GM15510 (cell line): ENCODE measurements around the gene CABP7.

Experiments
- POLR2A ChIP-seq: IDR thresholded peaks from 3 replicates; pipeline ENCODE4 v1.6.1; 2011; ENCODE audit warnings: borderline replicate concordance; ENCODE audit not compliant: insufficient read length; ENCODE audit errors: extremely low read depth

The CABP7 gene

DNA sequence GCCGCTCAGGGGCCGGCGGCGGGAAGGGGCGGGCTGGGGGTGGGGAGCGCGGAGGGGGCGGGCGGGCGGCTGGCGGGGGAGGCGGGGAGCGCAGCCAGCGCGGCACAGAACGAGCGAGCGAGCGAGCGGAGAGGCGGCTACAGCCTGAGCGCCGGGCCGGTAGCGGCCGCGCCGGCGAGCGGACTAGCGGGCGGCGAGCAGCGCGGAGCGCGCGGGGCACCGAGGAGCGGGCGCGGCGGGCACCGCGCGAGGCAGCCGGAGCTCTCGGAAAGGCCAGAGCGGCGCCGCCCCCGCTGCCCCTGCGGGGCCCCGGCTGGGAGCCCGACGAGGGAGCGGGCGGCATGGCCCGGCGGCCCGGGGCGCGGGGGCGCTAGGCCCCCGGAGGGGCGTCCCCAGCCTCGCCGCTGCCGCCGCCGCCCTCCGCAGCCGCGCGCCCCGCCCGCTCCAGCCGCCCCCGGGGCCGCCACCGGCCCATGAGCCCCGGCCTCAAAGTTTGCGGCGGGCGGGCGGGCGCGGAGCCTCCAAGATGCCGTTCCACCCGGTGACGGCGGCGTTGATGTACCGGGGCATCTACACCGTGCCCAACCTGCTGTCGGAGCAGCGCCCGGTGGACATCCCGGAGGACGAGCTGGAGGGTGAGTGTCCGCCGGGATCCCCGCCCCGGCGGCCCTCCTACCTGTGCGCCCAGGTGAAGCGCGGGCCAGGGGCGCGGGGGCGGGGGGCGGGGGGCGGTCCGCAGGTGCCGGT, at the start of gene CABP7:
Gene CABP7, plus strand, starts transcription at position 105 of the 747 bp plus-strand sequence. Its CDS starts 422 bp downstream, at position 527.
- no peak for TF ChIP-seq POLR2A

DNA sequence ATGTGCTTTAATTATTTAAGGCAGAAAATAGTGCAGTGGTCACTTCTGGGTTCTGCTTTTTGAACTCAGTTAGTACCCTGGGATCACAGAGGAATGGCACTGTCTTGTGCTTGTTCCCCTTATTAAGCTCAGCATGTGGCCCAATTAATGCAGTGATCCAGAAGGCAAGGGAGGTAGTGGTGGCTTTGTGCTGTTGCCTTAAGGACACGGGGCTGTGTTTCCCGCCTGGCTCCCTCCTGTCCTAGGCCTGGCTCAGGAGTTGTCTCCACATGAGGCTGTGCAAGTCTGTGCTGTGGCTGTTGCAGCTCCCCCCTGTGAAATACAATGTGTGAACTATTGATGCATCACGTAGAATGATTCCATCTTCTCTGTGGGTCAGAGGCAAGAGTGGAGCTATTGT, 49.2 kb upstream of the CABP7 start:
- no peak for TF ChIP-seq POLR2A

DNA sequence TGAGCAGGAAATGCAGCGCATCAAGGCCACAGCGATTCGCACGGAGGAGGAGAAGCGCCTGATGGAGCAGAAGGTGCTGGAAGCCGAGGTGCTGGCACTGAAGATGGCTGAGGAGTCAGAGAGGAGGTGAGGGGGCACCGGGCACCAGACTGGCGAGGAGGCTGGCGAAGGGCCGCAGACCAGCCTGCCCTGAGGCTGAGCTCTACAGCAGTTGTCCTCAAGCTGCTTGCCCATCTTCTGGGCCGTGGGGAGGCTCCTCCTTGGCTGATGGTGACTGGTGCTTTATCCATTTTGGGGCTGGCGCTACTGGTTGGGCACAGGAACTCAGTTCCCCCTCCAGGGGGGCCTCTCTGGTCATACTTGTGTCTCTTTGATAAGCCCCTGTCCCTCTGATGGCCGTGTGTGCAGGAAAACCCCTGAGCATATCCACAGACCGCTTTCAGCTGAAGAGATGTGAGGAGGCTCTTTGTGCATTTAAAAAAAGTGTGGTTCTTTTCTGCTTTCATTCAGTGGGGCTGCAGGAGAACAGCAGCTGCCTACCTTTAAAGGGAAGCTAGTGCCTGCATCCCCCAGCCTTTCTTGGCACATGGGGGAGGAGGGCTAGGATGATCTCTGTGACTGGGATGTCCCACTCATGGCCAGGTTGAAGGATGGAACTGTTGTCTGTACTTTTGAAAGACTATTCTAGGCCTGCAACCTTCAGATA, 46.3 kb upstream of the CABP7 start:
- TF ChIP-seq POLR2A: no peak

DNA sequence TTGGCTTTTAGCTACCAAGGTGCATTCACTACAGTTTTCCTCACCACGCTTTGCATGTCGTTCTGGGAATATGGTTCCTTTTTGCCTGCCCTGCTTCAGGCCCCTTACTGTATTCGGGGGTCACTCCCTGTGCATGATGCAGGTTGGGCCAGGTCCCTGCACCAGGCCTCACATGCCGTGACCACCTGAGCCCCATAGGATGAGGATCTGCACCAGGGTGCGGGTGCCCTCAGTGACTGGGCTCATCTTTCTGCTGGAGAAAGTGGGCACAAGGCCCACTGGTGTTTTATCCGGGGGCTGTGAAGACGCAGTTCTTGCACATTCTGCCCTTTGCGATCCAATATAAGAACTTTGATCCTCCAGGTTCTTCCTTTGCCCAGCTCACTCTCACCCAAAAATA, 45.7 kb upstream of the CABP7 start:
- no peak for TF ChIP-seq POLR2A

DNA sequence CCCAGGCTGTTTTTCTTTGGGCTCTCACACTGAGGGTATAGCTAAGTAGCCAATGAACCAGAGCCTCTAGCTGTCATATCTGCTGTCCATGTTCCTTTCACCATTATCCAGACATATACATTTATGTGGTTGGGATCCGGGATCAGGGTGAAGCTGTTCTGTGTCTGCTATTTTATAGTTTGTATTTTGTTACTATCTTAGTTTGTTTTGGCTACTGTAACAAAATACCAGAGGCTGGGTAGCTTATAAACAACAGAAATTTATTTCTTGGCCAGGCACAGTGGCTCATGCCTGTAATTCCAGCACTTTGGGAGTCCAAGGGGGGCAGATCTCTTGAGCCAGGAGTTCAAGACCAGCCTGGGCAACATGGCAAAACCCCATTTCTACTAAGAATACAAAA, 40.5 kb upstream of the CABP7 start:
- no peak for TF ChIP-seq POLR2A

DNA sequence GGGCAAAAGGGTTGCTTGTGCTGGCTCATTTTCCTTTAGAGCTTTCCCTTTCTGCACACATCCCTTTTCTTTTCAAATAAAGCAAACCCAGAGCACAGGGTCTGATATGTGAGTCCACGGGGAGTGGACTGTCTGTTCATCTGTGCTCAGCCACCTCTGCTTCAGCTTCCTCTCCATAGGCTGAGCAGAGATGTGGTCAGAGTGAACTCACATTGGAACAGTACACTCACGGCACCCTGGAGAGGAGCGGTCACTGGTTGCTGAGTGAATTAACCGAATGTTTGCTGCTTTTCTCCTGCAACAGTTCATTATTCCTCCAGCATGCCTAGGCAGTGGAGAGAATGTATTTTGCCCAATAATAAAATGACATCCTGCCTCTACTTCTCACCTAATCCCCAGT, 36.3 kb upstream of the CABP7 start:
- TF ChIP-seq POLR2A: no peak

DNA sequence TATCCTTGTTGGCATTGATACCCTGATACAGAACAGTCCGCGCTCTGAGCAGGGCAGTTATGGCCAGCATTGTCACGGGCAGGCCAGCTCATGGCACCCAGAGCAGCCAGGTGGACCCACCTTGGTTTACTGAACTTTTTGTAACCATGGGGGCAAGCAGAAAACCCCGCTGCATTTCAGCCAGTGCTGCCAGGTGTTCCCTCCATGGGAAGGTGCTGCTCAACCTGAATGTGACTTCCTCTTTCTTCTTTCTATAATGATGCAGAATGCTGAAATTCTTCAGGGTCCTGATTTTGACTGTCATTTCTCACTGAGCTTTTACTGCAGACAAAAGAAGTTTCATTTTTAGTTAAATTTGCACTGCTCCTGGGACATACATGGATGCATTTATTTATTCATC, 35.6 kb upstream of the CABP7 start:
- no peak for TF ChIP-seq POLR2A

DNA sequence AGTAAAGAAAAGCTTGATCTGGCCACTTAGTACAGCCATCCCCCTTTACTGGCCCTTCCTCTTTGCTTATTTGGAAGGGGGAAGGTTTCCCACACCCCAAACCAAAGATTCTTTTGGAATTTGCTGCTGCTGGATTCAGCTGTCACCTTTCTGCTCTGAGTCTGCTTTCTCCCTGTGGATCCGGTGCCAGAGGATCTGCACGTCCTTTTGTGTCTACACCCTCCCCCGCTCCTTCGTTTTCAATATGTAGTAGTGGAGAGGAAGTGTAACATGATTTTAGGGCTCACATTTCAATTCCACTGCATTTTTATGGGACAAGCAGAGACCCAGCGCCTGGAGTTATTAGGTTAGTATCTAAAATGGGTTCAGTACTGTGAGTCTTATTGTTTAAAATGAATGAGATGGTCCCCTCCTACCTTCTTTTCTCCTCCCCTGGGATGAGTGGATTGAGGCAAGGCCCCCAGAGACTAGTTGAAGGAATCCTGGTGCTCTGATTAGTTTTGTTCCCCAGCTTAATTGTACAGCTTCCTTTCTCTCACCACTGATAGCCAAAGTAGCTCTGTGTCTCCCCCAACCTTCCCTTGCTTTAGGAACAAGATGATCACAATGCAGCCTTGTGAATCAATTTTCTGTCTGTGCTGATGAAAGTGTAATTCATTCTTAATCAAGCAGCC, 30.5 kb upstream of the CABP7 start:
- no peak for TF ChIP-seq POLR2A

DNA sequence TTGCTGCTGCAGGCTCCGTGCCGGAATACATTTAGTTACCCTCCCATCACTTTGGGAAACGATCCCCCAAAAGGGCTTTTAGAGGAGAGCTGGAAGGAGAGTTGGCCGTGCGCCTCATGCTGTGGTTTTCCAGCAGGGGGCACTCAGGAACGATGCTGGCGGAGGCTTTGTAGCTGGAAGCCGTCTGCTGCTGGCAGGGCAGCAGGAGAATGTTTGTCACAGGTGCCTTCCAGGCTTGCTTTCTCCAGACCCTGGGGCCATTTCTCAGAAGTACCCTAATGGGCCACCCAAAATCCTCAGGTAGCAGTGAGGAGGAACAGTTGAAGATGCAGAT, 30.0 kb upstream of the CABP7 start:
- TF ChIP-seq POLR2A: no peak

DNA sequence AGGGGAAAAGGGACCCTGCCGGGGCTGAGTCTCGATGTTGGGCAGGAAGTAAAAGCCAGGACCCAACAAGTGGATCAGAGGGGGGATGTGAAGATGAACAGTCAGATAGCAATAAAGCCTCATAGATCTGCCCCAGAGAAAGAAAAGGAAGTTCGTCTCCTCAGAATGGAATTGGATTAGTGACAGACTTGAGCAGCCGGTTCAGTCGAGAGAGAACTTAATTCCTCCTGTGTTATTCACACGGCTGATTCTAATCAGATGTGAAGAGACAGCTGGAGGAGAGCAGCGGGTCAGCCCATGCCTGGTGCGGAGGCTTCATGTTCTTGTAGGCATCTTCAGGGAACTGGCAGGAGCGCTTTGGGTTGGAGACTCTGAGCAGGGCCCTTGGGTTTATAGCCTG, 29.3 kb upstream of the CABP7 start:
- no peak for TF ChIP-seq POLR2A

DNA sequence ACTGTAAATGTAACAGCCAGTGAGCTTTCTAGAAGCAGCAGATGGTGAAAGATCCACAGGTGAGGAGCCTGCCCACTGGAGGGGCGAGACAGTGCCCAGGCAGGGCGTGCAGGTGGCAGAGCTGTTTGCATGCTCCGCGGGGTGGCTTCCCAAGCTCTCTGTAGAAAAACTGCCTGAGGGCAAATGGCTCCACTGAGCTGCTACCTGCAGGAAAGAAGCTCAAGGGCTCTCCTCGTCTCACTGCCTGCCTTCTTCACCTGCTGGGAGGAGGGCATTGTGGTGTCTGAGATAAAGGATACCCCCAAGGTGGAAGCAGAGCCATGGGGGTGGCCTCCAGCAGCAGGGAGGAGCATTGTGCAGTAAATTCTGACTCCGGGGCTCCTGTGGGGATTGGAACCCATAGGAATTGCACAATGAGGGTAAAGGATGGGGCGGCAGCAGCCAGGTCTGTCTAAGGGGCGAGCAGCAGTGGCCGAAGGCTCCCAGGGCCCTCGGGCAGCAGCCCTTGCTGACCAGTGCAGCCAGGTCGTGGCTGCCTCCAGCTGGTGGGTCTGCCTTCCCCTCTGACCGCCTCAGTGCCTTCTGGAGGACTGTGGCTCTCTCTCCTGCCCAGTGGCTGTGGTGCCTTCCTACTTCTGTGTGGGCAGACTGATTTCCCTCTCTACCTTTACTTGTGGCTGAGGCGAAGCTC, 28.0 kb upstream of the CABP7 start:
- TF ChIP-seq POLR2A: no peak

DNA sequence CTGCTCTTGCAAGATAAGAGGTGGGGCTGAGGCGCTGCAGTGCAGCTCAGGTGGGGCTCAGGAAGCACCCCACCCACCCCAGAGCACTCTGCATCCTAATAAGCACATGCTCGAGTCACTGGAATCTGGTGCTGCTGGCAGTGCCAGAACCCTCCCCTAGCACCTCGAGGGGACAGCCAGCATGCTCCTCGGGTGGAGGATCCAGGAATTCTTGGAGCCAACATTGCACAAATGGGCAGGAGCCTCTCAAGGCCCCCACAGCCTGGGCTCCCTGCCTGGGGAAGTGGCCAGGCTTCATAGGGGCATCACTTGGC, 27.5 kb upstream of the CABP7 start:
- no peak for TF ChIP-seq POLR2A

DNA sequence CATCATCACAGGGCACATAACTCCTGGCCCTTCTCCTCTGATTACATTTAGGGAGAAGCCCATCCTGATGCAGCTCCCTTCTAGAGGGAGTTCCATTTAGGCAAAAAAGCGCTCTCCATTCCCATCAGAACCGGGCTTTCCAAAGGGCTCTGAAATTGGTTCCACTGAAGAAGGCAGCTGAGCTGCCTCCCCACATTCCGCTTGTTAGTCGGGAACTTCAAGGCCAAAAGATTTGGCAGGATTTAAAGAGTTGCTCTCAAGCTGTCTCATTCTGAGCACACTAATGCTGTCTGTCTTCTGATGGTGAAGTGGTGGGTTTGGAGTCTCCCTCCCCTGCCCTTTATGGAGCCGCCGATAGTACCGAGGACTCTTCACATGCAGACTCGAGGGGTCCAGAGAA, 26.6 kb upstream of the CABP7 start:
- no peak for TF ChIP-seq POLR2A

DNA sequence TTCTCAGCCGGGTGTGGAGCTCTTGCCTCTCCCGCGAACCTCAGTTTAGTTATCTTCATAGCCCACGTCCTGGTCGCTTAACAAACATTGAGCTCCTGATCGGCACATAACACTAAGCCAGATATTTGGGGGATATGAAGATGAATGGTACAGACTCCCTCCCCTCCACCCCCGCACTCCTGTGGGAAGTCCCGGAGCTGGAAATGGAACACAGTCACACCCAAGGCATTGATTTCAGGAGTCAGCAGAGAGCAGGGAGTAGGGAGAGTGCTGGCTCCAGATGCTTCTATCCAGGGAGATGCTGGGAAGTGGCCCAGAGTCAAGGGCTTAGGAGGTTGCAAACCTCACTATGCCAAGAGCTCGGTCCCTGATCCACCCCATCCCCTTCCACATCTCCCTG, 26.1 kb upstream of the CABP7 start:
- no peak for TF ChIP-seq POLR2A

DNA sequence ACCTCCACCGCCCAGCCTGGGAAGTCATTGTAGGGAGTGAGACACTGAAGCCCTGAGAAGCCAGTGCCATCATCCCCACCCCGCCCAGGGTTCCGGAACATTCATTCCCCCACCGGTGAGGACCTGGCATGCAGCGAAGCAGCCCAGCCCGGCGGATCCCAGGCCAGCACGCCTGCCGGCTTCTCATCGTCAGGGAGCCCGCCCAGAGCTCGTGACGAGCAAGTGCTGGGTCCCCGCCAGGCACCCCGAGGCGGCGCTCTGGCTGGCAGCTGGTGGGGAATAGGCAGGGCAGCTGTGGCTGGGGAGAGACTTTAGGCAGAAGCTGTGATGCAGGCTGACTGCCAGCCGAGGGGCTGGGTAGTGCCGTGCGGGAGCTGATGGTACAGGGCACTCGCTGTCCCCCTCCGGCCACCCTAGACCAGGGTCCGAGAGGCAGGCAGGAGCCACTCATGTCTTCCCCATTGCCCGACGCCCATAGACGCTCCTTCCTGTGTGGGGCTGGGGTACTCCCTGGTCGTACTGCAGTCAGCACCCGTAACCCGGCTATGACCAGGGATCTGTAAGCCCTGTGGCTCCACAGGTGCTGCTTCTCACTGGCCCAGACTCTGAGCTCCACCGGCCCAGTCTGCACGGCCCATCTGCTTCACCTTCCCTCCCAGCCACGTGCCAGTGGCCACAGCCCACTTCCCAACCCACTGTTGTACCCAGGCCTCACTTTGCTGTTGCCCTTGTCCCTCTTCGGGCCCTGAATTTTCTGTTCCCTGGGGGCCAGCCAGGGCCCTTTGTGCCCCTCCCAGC, 24.5 kb upstream of the CABP7 start:
- TF ChIP-seq POLR2A: no peak

DNA sequence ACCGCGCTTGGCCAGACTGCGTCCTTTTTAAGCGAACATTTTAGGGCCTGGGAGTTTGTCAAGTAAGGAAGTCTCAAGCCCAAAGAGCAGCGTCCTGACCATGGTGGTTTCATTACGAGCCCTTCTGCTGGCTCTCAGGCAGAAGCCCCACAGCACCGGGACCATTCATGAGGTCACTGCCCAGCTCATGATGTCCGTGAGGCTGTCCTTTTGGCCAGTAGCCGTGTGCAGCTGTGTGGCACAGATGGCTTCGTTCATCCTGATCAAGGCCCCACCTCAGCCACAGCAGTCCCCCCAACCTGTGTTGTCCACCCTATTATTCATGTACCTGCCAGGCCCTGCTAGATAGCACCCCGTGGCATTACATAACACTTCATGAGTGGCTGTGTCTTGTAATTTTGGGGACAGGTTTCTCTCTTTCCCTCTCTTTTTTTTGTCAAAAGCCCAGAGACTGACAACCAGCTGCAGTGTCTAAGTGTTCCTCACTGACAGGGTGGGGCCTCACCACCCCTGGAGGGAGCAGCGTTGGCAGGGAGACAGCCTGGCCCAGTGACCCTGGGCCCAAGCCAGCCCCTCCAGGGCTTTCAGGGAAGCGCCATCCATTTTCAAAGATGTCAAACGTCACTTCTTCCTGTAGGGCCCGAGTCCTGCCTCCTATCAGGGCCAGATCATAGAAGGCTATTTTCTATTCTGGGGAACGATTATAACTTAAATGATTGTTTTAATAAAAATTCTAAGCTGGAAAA, 21.8 kb upstream of the CABP7 start:
- TF ChIP-seq POLR2A: no peak
